WTC11 (cell line): ENCODE results near the gene RNF152. TPM values are rescaled to one million over a fixed set of nuclear protein-coding genes. Genes with fewer than 3 reads are reported as not detected.

ENCODE experiments used
- ATAC-seq: fragments of 200-7000 bp; cut with Tn5 transposase; 2 replicates; pipeline ENCODE4 v1.10.0; 2021; ENCODE audit warnings: mild to moderate bottlenecking, moderate library complexity
- CTCF ChIA-PET: fragments of 300-600 bp; sonication (Branson Sonifier 250); formaldehyde crosslinking; loops from one replicate; lab custom pipeline; 2021; ENCODE audit warnings: antibody characterized with exemption; lab: Charles Lee
- POLR2A ChIA-PET: fragments of 350-600 bp; sonication (Branson Sonifier 250); formaldehyde crosslinking; loops from one replicate; lab custom pipeline; 2021; ENCODE audit warnings: antibody characterized with exemption; lab: Charles Lee
- DNase-seq: peaks from one replicate; pipeline ENCODE4 v3.0.0; 2021; ENCODE audit warnings: low spot score
- H3K27ac Mint-ChIP-seq: 2 replicates; pipeline ENCODE4 v1.8.0; 2021; ENCODE audit warnings: mixed read lengths
- H3K27me3 Mint-ChIP-seq: 2 replicates; pipeline ENCODE4 v1.8.0; 2021; ENCODE audit warnings: low read depth, mild to moderate bottlenecking, moderate library complexity, mixed read lengths
- H3K36me3 Mint-ChIP-seq: 2 replicates; pipeline ENCODE4 v1.8.0; 2021; ENCODE audit warnings: mixed read lengths
- H3K4me1 Mint-ChIP-seq: 2 replicates; pipeline ENCODE4 v1.8.0; 2022; ENCODE audit warnings: mixed read lengths
- H3K4me3 Mint-ChIP-seq: 2 replicates; pipeline ENCODE4 v1.8.0; 2021; ENCODE audit warnings: mild to moderate bottlenecking, moderate library complexity, mixed read lengths
- H3K9me3 Mint-ChIP-seq: 2 replicates; pipeline ENCODE4 v1.8.0; 2021; ENCODE audit warnings: mixed read lengths
- CREM ChIP-seq: sonication (generic); formaldehyde crosslinking; IDR thresholded peaks from 2 replicates; pipeline ENCODE4 v1.8.1; 2022; ENCODE audit warnings: mild to moderate bottlenecking, missing genetic modification reagents, moderate library complexity
- FOXP1 ChIP-seq: sonication (generic); formaldehyde crosslinking; IDR thresholded peaks from 2 replicates; pipeline ENCODE4 v1.8.0; 2022; ENCODE audit warnings: missing genetic modification reagents, mild to moderate bottlenecking, moderate library complexity, borderline replicate concordance
- NR3C1 ChIP-seq: sonication (generic); formaldehyde crosslinking; conservative IDR thresholded peaks from 2 replicates; pipeline ENCODE4 v1.8.1; 2023; ENCODE audit warnings: low read depth, mild to moderate bottlenecking, missing genetic modification reagents
- OVOL2 ChIP-seq: fragments of 250-450 bp; sonication (Bioruptor Pico); IDR thresholded peaks from 2 replicates; pipeline ENCODE4 v1.9.0; 2021; ENCODE audit warnings: mild to moderate bottlenecking, borderline replicate concordance
- PRRX2 ChIP-seq: fragments of 250-450 bp; sonication (Bioruptor Pico); IDR thresholded peaks from 2 replicates; pipeline ENCODE4 v1.8.0; 2021; ENCODE audit warnings: mild to moderate bottlenecking
- SMAD4 ChIP-seq: sonication (generic); formaldehyde crosslinking; IDR thresholded peaks from 2 replicates; pipeline ENCODE4 v1.8.0; 2022; ENCODE audit warnings: mild to moderate bottlenecking, missing genetic modification reagents
- ZNF416 ChIP-seq: fragments of 250-450 bp; sonication (Bioruptor Pico); IDR thresholded peaks from 2 replicates; pipeline ENCODE4 v1.9.0; 2021; ENCODE audit warnings: mild to moderate bottlenecking, inconsistent platforms
- ZNF423 ChIP-seq: fragments of 250-450 bp; sonication (Bioruptor Pico); IDR thresholded peaks from 2 replicates; pipeline ENCODE4 v2.1.2; 2022; ENCODE audit warnings: mild to moderate bottlenecking, moderate library complexity
- total RNA-seq: library from RNA; stranded (reverse); gene quantifications from 3 replicates; pipeline ENCODE4 v1.2.3, GENCODE V29; 2021
- TF ChIP-seq, protein P1 (sequence below): sonication (generic); formaldehyde crosslinking; conservative IDR thresholded peaks from 2 replicates; pipeline ENCODE4 v1.8.1; 2022; ENCODE audit warnings: mild to moderate bottlenecking, missing genetic modification reagents
- TF ChIP-seq, protein P2 (sequence below): sonication (generic); formaldehyde crosslinking; IDR thresholded peaks from 2 replicates; pipeline ENCODE4 v1.8.1; 2023; ENCODE audit warnings: mild to moderate bottlenecking, missing genetic modification reagents
- TF ChIP-seq, protein P3 (sequence below): sonication (generic); formaldehyde crosslinking; IDR thresholded peaks from 2 replicates; pipeline ENCODE4 v1.8.1; 2022; ENCODE audit warnings: mild to moderate bottlenecking, missing genetic modification reagents, moderate library complexity, borderline replicate concordance
- TF ChIP-seq, protein P4 (sequence below): fragments of 250-450 bp; sonication (Bioruptor Pico); IDR thresholded peaks from 2 replicates; pipeline ENCODE4 v1.9.0; 2021; ENCODE audit warnings: mild to moderate bottlenecking
- TF ChIP-seq, protein P5 (sequence below): sonication (generic); formaldehyde crosslinking; IDR thresholded peaks from 2 replicates; pipeline ENCODE4 v1.8.1; 2022; ENCODE audit warnings: missing genetic modification reagents, borderline replicate concordance
- TF ChIP-seq, protein P6 (sequence below): sonication (generic); formaldehyde crosslinking; IDR thresholded peaks from 2 replicates; pipeline ENCODE4 v1.8.0; 2023; ENCODE audit warnings: missing genetic modification reagents, mild to moderate bottlenecking, borderline replicate concordance
- TF ChIP-seq, protein P7 (sequence below): sonication (generic); formaldehyde crosslinking; IDR thresholded peaks from 2 replicates; pipeline ENCODE4 v1.8.1; 2023; ENCODE audit warnings: mild to moderate bottlenecking, missing genetic modification reagents, borderline replicate concordance
- TF ChIP-seq, protein P8 (sequence below): sonication (generic); formaldehyde crosslinking; IDR thresholded peaks from 2 replicates; pipeline ENCODE4 v1.8.0; 2022; ENCODE audit warnings: mild to moderate bottlenecking, missing genetic modification reagents

RNF152 gene
- total RNA-seq, 1 experiment from 2014 or later = 3.7 TPM

DNA sequence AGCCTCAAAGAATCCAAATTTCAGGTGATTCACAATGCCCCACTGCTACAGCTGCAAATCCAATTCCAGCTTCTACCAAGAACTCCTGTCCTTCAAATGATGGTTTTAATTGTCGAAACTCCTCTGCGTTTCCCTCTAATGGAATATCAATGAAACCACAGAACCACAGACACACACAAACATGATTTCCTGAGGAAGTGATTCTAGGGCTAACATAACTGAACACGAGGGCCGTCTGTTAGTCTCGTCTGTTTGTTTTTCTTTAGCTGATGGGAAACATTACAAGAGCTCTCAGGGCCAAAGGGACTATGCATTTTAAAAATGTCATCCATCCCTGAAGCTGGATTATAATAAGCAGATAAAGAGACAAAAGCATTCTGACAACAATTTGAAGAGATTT, 59.4 kb downstream of the RNF152 start (continued):
- TF ChIP-seq, protein P1, sequence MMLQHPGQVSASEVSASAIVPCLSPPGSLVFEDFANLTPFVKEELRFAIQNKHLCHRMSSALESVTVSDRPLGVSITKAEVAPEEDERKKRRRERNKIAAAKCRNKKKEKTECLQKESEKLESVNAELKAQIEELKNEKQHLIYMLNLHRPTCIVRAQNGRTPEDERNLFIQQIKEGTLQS (CRISPR knock-in tag) = no peak
- TF ChIP-seq, protein P2, sequence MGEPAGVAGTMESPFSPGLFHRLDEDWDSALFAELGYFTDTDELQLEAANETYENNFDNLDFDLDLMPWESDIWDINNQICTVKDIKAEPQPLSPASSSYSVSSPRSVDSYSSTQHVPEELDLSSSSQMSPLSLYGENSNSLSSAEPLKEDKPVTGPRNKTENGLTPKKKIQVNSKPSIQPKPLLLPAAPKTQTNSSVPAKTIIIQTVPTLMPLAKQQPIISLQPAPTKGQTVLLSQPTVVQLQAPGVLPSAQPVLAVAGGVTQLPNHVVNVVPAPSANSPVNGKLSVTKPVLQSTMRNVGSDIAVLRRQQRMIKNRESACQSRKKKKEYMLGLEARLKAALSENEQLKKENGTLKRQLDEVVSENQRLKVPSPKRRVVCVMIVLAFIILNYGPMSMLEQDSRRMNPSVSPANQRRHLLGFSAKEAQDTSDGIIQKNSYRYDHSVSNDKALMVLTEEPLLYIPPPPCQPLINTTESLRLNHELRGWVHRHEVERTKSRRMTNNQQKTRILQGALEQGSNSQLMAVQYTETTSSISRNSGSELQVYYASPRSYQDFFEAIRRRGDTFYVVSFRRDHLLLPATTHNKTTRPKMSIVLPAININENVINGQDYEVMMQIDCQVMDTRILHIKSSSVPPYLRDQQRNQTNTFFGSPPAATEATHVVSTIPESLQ = no peak
- TF ChIP-seq, protein P3, sequence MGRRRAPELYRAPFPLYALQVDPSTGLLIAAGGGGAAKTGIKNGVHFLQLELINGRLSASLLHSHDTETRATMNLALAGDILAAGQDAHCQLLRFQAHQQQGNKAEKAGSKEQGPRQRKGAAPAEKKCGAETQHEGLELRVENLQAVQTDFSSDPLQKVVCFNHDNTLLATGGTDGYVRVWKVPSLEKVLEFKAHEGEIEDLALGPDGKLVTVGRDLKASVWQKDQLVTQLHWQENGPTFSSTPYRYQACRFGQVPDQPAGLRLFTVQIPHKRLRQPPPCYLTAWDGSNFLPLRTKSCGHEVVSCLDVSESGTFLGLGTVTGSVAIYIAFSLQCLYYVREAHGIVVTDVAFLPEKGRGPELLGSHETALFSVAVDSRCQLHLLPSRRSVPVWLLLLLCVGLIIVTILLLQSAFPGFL (CRISPR knock-in tag) = no peak
- TF ChIP-seq, protein P4, sequence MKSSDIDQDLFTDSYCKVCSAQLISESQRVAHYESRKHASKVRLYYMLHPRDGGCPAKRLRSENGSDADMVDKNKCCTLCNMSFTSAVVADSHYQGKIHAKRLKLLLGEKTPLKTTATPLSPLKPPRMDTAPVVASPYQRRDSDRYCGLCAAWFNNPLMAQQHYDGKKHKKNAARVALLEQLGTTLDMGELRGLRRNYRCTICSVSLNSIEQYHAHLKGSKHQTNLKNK = no peak
- TF ChIP-seq FOXP1 (CRISPR knock-in tag) (no peak), ZNF416 (CRISPR knock-in tag) (no peak), SMAD4 (no peak), ZNF423 (CRISPR knock-in tag) (no peak)
- TF ChIP-seq, all 79 proteins: peak for 0

DNA sequence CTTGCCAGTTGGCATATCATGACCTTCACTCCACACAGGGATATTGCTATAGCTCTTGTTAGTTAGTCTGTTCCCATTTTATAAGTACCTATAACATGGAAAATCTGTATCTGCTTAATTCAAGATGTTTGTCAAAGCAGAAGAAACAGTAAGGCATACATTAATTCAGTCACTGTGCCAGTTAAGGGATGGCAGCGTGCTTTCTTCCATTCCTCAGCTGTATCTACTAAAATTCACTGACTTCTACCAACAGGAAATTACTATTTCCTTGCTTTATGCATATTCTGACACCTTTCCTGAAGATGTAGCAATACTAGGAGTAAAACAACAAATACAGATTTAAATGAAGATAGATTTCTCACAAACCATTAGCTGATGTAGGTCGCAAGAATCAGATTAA, 59.9 kb downstream of the RNF152 start:
- H3K4me3 Mint-ChIP-seq = no peak overlapping the region
- ATAC-seq (no peak), DNase-seq (no peak)
- POLR2A ChIA-PET = no interaction called here
- no peaks in the 10 kb centered on the region; the same call in 1 of the 2 replicates for H3K27me3 Mint-ChIP-seq
- H3K4me1 Mint-ChIP-seq = peaks cover 1% of the 10 kb centered on the region
- no peak overlapping the region for H3K27ac Mint-ChIP-seq
- no peaks in the 10 kb centered on the region for H3K36me3 Mint-ChIP-seq
- CTCF ChIA-PET = no interaction called here
- peaks cover 16% of the 10 kb centered on the region for H3K9me3 Mint-ChIP-seq
- TF ChIP-seq, protein P5, sequence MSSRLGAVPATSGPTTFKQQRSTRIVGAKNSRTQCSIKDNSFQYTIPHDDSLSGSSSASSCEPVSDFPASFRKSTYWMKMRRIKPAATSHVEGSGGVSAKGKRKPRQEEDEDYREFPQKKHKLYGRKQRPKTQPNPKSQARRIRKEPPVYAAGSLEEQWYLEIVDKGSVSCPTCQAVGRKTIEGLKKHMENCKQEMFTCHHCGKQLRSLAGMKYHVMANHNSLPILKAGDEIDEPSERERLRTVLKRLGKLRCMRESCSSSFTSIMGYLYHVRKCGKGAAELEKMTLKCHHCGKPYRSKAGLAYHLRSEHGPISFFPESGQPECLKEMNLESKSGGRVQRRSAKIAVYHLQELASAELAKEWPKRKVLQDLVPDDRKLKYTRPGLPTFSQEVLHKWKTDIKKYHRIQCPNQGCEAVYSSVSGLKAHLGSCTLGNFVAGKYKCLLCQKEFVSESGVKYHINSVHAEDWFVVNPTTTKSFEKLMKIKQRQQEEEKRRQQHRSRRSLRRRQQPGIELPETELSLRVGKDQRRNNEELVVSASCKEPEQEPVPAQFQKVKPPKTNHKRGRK = no peak
- TF ChIP-seq OVOL2 (CRISPR knock-in tag) (no peak), NR3C1 (no peak), ZNF416 (CRISPR knock-in tag) (no peak), CREM (no peak), PRRX2 (CRISPR knock-in tag) (no peak)
- TF ChIP-seq, protein P4 = no peak
- TF ChIP-seq, protein P6, sequence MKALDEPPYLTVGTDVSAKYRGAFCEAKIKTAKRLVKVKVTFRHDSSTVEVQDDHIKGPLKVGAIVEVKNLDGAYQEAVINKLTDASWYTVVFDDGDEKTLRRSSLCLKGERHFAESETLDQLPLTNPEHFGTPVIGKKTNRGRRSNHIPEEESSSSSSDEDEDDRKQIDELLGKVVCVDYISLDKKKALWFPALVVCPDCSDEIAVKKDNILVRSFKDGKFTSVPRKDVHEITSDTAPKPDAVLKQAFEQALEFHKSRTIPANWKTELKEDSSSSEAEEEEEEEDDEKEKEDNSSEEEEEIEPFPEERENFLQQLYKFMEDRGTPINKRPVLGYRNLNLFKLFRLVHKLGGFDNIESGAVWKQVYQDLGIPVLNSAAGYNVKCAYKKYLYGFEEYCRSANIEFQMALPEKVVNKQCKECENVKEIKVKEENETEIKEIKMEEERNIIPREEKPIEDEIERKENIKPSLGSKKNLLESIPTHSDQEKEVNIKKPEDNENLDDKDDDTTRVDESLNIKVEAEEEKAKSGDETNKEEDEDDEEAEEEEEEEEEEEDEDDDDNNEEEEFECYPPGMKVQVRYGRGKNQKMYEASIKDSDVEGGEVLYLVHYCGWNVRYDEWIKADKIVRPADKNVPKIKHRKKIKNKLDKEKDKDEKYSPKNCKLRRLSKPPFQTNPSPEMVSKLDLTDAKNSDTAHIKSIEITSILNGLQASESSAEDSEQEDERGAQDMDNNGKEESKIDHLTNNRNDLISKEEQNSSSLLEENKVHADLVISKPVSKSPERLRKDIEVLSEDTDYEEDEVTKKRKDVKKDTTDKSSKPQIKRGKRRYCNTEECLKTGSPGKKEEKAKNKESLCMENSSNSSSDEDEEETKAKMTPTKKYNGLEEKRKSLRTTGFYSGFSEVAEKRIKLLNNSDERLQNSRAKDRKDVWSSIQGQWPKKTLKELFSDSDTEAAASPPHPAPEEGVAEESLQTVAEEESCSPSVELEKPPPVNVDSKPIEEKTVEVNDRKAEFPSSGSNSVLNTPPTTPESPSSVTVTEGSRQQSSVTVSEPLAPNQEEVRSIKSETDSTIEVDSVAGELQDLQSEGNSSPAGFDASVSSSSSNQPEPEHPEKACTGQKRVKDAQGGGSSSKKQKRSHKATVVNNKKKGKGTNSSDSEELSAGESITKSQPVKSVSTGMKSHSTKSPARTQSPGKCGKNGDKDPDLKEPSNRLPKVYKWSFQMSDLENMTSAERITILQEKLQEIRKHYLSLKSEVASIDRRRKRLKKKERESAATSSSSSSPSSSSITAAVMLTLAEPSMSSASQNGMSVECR (CRISPR knock-in tag) = no peak
- TF ChIP-seq, protein P7, sequence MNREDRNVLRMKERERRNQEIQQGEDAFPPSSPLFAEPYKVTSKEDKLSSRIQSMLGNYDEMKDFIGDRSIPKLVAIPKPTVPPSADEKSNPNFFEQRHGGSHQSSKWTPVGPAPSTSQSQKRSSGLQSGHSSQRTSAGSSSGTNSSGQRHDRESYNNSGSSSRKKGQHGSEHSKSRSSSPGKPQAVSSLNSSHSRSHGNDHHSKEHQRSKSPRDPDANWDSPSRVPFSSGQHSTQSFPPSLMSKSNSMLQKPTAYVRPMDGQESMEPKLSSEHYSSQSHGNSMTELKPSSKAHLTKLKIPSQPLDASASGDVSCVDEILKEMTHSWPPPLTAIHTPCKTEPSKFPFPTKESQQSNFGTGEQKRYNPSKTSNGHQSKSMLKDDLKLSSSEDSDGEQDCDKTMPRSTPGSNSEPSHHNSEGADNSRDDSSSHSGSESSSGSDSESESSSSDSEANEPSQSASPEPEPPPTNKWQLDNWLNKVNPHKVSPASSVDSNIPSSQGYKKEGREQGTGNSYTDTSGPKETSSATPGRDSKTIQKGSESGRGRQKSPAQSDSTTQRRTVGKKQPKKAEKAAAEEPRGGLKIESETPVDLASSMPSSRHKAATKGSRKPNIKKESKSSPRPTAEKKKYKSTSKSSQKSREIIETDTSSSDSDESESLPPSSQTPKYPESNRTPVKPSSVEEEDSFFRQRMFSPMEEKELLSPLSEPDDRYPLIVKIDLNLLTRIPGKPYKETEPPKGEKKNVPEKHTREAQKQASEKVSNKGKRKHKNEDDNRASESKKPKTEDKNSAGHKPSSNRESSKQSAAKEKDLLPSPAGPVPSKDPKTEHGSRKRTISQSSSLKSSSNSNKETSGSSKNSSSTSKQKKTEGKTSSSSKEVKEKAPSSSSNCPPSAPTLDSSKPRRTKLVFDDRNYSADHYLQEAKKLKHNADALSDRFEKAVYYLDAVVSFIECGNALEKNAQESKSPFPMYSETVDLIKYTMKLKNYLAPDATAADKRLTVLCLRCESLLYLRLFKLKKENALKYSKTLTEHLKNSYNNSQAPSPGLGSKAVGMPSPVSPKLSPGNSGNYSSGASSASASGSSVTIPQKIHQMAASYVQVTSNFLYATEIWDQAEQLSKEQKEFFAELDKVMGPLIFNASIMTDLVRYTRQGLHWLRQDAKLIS (CRISPR knock-in tag) = no peak
- TF ChIP-seq, protein P1 (CRISPR knock-in tag) = no peak
- TF ChIP-seq, protein P8, sequence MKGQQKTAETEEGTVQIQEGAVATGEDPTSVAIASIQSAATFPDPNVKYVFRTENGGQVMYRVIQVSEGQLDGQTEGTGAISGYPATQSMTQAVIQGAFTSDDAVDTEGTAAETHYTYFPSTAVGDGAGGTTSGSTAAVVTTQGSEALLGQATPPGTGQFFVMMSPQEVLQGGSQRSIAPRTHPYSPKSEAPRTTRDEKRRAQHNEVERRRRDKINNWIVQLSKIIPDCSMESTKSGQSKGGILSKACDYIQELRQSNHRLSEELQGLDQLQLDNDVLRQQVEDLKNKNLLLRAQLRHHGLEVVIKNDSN = no peak
